D721Med (cell line): ENCODE results near the gene ZNF511.

Source experiments
- DNase-seq: peaks from one replicate; pipeline ENCODE4 v3.0.0; 2011; ENCODE audit warnings: low spot score; ENCODE audit not compliant: insufficient read length
- FAIRE-seq: peaks from 2 replicates; lab custom pipeline; 2011; peaks lifted over from hg19 to GRCh38; lab: Jason Lieb, UNC
- TF ChIP-seq, protein P1 (sequence below): IDR thresholded peaks from 2 replicates; pipeline ENCODE4 v1.5.1; 2012; ENCODE audit warnings: mild to moderate bottlenecking, control low read depth; ENCODE audit not compliant: insufficient read depth; ENCODE audit errors: missing control alignments

The ZNF511 gene

GRCh38 chr10:133353988-133354605, 45.4 kb downstream of the ZNF511 start:
- FAIRE-seq: no peak
- DNase-seq: no peak
- TF ChIP-seq, protein P1, sequence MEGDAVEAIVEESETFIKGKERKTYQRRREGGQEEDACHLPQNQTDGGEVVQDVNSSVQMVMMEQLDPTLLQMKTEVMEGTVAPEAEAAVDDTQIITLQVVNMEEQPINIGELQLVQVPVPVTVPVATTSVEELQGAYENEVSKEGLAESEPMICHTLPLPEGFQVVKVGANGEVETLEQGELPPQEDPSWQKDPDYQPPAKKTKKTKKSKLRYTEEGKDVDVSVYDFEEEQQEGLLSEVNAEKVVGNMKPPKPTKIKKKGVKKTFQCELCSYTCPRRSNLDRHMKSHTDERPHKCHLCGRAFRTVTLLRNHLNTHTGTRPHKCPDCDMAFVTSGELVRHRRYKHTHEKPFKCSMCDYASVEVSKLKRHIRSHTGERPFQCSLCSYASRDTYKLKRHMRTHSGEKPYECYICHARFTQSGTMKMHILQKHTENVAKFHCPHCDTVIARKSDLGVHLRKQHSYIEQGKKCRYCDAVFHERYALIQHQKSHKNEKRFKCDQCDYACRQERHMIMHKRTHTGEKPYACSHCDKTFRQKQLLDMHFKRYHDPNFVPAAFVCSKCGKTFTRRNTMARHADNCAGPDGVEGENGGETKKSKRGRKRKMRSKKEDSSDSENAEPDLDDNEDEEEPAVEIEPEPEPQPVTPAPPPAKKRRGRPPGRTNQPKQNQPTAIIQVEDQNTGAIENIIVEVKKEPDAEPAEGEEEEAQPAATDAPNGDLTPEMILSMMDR: no peak

GRCh38 chr10:133354672-133355240, 46.0 kb downstream of the ZNF511 start:
- TF ChIP-seq, protein P1: no peak
- DNase-seq: no peak
- no peak for FAIRE-seq

DNA sequence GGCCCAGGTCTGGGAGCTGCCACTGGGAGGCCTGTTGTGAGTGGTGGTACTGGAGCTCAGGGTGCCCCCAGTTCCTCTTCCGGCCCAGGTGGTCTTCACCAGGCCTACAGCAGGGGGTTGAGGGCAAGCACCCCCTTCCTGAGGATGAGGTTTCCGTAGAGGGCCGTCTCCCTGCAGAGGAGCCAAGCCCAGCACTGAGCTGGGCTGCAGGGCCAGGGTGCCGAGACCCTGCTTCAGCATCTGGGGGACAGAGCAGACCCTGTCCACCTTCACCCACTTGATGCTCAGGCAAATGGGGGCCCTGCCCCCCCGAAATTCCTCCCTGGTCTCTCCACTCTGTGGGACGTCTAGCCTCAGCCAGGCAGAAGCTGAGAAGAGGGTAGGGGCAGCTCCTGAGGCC, 46.6 kb downstream of the ZNF511 start:
- DNase-seq (no peak), FAIRE-seq (no peak)
- TF ChIP-seq, protein P1: no peak

DNA sequence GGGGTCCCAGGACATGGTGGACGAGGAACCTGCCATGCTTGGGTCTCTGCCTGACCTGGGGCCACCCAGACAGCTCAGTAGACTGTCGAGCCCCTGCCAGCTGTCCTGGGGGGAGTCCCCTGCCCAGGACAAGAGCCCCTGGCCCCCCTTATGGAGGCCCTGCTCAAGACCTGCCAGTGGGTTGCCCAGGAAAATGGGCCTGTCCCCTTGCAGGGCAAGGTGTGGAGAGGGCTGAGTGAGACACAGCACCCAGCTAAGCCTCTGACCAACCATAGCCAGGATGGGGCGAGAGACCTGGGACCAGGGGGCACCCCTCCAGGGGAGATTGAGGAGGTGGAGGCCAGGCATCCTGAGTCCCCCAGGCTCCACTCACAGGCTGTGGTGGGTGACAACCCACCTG, 47.3 kb downstream of the ZNF511 start:
- DNase-seq (no peak), FAIRE-seq (no peak)
- TF ChIP-seq, protein P1: no peak

DNA sequence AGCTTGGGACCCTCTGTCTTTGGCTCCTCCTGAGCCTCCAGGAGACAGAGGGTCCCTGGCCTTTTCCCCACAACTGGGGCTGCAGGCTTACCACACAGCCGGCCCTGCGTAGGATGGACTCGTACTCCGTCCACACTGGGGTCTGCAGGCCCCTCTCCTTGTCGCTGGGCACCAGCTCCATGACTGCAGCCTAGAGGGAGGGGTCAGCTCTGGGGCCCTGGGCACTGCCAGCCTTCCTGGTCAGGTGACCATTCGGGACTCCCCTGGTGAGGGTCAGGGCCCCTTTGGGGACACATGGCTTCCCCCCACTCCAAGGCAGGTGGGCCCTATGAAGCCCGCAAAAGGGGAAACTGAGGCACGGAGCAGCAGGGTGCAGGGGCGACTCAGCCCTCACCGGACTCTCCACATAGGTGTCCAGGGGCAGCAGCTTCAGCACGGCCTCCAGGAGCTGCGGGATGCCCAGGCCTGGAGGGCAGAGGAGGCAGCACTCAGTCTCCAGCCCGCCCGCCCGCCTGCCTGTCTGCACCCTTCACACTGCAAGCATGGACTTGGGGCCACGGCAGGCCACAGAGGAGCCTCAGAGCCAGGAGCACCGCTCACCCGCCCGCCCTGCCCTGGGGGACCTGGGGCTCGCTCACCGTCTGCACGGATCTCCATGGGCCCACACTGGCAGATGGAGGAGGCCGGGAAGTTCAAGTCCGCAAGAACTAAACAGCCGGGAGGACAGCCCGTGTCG, 48.0 kb downstream of the ZNF511 start:
- TF ChIP-seq, protein P1: no peak
- DNase-seq: no peak
- no peak for FAIRE-seq

DNA sequence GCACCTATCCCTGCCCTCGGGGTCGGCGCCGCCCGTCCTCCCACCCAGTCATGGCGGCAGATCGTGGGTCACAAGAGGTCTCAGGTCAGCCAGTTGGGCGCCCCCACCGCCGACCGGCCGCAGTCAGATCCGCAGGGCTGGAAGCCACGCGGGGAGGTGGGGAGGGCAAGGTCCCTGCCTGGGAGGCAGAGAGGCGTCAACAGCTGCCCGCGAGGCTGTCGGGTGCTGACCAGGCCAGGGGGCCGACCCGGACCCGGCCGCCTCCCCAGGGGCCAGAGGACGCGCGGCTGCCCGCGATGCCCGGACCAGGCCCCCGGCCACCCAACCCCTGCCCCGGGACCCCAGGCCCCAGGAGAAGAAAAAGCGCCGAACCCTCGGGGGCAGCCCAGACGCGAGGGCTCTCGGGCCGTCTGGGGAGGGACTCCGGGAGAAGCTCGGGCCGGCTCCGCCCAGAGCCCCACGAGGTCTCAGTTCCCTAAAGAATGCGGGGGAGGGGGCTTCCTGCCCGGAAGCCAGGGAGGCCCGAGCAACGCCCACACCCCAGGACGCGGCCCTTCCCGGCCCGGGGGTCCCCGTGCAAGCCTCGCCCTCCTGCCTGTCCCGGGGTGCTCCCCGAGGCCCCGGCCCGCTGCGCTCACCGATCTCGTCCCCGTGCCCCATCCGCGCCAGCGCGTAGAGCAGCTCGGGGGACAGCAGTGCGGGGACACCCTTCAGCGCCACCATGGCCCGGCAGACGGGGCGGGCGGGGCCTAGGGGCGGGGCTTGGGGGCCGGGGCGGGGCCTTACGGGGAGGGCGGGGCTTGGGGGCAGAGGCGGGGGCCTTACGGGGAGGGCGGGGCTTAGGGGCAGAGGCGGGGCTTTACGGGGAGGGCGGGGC, 48.8 kb downstream of the ZNF511 start, which contains the start of gene FUOM:
TSS of gene FUOM (minus strand) at position 735 of the 877 bp plus-strand sequence. CDS start at position 723, 12 bp downstream.
- TF ChIP-seq, protein P1: no peak
- no peak for DNase-seq
- no peak for FAIRE-seq
